ENCODE data around the gene ARL4C.

Gene ARL4C

DNA sequence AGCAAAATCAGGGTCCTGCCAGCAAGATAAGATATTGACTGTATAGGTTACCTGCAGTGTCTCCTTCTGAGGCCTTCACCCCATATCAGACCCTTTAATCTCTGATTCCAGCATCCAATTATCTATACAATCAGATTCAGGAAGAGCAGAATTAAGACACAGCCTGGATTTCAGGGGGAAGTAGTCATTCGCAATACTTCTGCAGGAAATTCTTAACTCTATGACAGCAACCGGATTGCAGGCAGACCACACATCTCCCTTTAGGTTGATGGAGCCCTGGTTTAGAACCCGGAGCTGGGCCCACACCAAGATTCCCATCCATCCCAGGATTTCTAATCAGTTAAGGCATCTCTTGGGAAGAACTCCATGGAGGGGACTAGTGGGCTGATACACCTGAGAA lies 9.5 kb downstream of the ARL4C start:
- Histone ChIP-seq H3K9ac (ENCODE audit: low read depth, low read length) (no peak overlapping the region), H3K36me3 (ENCODE audit: insufficient read depth, low read depth, low read length) (no peaks in the 10 kb centered on the region), H3K4me1 (ENCODE audit: insufficient read depth, low read length) (no peaks in the 10 kb centered on the region; the same call in 1 of the 2 replicates), H3K9me3 (ENCODE audit: insufficient read depth, low read depth, low read length) (no peaks in the 10 kb centered on the region), H3K27ac (ENCODE audit: low read length) (no peak overlapping the region), H3K27me3 (ENCODE audit: insufficient read depth, low read length) (no peaks in the 10 kb centered on the region), H3K4me3 (ENCODE audit: low read length) (no peak overlapping the region)

DNA sequence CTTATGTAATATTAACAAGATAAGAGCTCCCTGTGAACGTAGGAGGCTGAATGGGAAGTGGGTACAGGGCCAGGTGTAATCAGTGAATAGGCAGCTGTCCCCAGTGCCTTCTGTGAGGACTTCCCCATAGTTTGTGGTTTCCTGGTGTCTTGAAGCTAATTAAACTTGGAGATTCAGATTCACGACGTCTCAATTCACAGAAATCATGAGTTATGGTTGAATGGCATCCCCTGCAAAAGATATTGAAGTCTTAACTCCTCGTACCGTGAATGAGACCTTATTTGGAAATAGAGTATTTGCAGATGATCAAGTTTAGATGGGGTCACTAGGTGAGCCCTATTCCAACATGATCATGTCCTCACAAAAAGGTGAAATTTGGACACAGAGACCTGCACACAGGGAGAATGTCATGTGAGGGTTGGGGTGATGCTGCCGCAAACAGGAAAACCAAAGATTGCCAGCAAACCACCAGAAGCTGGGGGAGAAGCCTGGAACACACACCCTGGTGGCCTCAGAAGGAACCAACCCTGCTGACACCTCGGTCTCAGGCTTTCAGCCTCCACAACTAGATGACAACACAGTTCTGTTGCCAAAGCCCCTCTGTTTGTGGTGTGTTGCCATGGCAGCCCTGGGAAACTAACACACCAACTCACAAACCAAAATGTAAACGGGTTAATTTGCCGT lies 13.2 kb downstream of the ARL4C start:
- Histone ChIP-seq H3K27ac (ENCODE audit: low read length) (no peak overlapping the region), H3K4me3 (ENCODE audit: low read length) (no peak overlapping the region), H3K9me3 (ENCODE audit: insufficient read depth, low read depth, low read length) (no peaks in the 10 kb centered on the region), H3K36me3 (ENCODE audit: insufficient read depth, low read depth, low read length) (no peaks in the 10 kb centered on the region), H3K4me1 (ENCODE audit: insufficient read depth, low read length) (no peaks in the 10 kb centered on the region), H3K9ac (ENCODE audit: low read depth, low read length) (no peak overlapping the region), H3K27me3 (ENCODE audit: insufficient read depth, low read length) (no peaks in the 10 kb centered on the region)

GRCh38 chr2:234481301-234481700 lies 15.6 kb downstream of the ARL4C start:
- Histone ChIP-seq H3K9me3 (ENCODE audit: insufficient read depth, low read depth, low read length) (no peaks in the 10 kb centered on the region), H3K27ac (ENCODE audit: low read length) (no peak overlapping the region), H3K36me3 (ENCODE audit: insufficient read depth, low read depth, low read length) (no peaks in the 10 kb centered on the region), H3K4me3 (ENCODE audit: low read length) (no peak overlapping the region), H3K27me3 (ENCODE audit: insufficient read depth, low read length) (no peaks in the 10 kb centered on the region), H3K4me1 (ENCODE audit: insufficient read depth, low read length) (no peaks in the 10 kb centered on the region), H3K9ac (ENCODE audit: low read depth, low read length) (no peak overlapping the region)

DNA sequence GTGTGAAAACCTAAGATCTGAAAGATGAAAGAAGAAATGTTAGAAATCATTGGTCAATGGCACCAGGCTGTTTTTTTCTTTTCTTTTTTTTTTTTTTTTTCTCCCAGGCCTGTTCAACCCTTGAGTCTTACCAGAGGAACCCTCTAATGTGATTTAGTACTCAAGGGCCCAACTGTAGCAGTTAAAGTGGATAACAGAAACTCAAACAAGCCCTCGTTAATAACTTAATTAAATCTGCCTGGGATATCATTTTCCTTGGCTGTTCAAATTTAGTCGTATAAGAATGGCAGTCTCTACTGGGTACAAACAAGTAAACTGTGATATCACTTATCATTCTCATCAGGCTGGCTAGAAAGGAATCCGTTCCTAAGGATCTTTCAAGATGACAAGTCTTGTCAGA lies 16.5 kb downstream of the ARL4C start:
- H3K4me3 ChIP-seq (ENCODE audit: low read length): no peak overlapping the region
- no peak overlapping the region for H3K9ac ChIP-seq (ENCODE audit: low read depth, low read length)
- H3K9me3 ChIP-seq (ENCODE audit: insufficient read depth, low read depth, low read length): no peaks in the 10 kb centered on the region
- H3K36me3 ChIP-seq (ENCODE audit: insufficient read depth, low read depth, low read length): no peaks in the 10 kb centered on the region
- no peaks in the 10 kb centered on the region for H3K27me3 ChIP-seq (ENCODE audit: insufficient read depth, low read length)
- H3K4me1 ChIP-seq (ENCODE audit: insufficient read depth, low read length): no peaks in the 10 kb centered on the region
- no peak overlapping the region for H3K27ac ChIP-seq (ENCODE audit: low read length)

- Histone ChIP-seq H3K27ac (ENCODE audit: low read length) (no peak overlapping the region), H3K4me3 (ENCODE audit: low read length) (no peak overlapping the region), H3K9ac (ENCODE audit: low read depth, low read length) (no peak overlapping the region), H3K27me3 (ENCODE audit: insufficient read depth, low read length) (no peaks in the 10 kb centered on the region), H3K4me1 (ENCODE audit: insufficient read depth, low read length) (no peaks in the 10 kb centered on the region), H3K9me3 (ENCODE audit: insufficient read depth, low read depth, low read length) (no peaks in the 10 kb centered on the region), H3K36me3 (ENCODE audit: insufficient read depth, low read depth, low read length) (no peaks in the 10 kb centered on the region)
These were observed 17.4 kb downstream of the ARL4C start for GRCh38 chr2:234479465-234479864.

DNA sequence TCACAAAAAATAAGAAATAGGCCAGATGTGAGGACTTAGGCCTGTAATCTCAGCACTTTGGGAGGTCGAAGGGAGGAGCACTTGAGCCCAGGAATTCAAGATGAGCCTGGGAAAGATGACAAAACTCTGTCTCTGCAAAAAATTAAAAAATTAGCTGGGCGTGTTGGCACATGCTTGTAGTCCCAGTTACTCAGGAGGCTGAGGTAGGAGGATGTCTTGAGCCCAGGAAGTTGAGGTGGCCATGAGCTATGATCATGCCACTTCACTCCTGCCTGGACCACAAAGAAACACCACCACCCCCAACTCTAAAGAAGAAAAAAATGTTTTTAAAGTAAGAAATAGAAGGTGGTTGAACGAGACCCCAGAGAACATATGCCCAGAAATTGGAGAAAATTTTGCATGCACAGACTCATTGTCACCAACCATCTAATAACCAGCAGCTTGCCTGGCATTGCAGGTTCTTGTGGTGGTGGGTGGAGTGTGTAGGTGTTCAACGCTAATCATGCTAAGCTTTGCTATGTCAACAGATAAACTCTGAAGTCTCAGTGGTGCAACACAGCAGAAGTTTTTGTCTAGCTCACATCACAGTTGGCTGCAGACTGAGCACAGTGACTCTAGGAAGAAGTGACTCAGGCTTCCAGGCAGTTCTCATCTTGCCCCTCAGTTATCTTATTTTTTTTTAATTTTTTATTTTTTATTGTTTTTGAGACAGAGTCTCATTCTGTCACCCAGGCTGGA lies 18.6 kb downstream of the ARL4C start:
- H3K4me3 ChIP-seq (ENCODE audit: low read length): no peak overlapping the region
- no peak overlapping the region for H3K27ac ChIP-seq (ENCODE audit: low read length)
- no peak overlapping the region for H3K9ac ChIP-seq (ENCODE audit: low read depth, low read length)
- H3K4me1 ChIP-seq (ENCODE audit: insufficient read depth, low read length): no peaks in the 10 kb centered on the region
- H3K9me3 ChIP-seq (ENCODE audit: insufficient read depth, low read depth, low read length): no peaks in the 10 kb centered on the region
- H3K27me3 ChIP-seq (ENCODE audit: insufficient read depth, low read length): no peaks in the 10 kb centered on the region
- H3K36me3 ChIP-seq (ENCODE audit: insufficient read depth, low read depth, low read length): no peaks in the 10 kb centered on the region

GRCh38 chr2:234476766-234477165 lies 20.1 kb downstream of the ARL4C start:
- H3K36me3 ChIP-seq (ENCODE audit: insufficient read depth, low read depth, low read length): no peaks in the 10 kb centered on the region
- H3K27me3 ChIP-seq (ENCODE audit: insufficient read depth, low read length): no peaks in the 10 kb centered on the region
- no peak overlapping the region for H3K27ac ChIP-seq (ENCODE audit: low read length)
- H3K9ac ChIP-seq (ENCODE audit: low read depth, low read length): no peak overlapping the region
- no peaks in the 10 kb centered on the region for H3K4me1 ChIP-seq (ENCODE audit: insufficient read depth, low read length)
- H3K9me3 ChIP-seq (ENCODE audit: insufficient read depth, low read depth, low read length): no peaks in the 10 kb centered on the region
- H3K4me3 ChIP-seq (ENCODE audit: low read length): no peak overlapping the region

DNA sequence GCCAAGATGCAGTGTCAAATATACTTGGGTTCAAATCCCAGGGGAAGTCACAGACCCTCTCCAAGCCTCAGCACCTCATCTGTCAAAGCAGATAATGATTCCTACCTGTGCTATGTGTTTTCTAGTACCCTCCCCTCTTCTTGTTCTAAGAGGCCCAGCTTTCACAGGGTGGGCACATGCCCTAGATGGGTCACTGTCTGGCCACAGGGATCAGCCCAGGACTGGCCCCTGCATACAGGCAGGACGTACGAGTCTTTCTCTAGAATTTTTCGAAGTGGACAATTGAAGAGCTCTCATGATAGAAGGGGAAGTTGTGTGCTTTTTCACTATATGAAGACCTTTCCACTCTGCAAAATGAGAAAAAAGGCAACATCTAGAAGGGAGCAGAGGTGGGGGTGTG lies 22.2 kb downstream of the ARL4C start:
- H3K4me3 ChIP-seq (ENCODE audit: low read length): no peak overlapping the region
- H3K4me1 ChIP-seq (ENCODE audit: insufficient read depth, low read length): no peaks in the 10 kb centered on the region
- no peaks in the 10 kb centered on the region for H3K9me3 ChIP-seq (ENCODE audit: insufficient read depth, low read depth, low read length)
- no peaks in the 10 kb centered on the region for H3K27me3 ChIP-seq (ENCODE audit: insufficient read depth, low read length)
- H3K27ac ChIP-seq (ENCODE audit: low read length): no peak overlapping the region
- no peaks in the 10 kb centered on the region for H3K36me3 ChIP-seq (ENCODE audit: insufficient read depth, low read depth, low read length)
- H3K9ac ChIP-seq (ENCODE audit: low read depth, low read length): no peak overlapping the region

DNA sequence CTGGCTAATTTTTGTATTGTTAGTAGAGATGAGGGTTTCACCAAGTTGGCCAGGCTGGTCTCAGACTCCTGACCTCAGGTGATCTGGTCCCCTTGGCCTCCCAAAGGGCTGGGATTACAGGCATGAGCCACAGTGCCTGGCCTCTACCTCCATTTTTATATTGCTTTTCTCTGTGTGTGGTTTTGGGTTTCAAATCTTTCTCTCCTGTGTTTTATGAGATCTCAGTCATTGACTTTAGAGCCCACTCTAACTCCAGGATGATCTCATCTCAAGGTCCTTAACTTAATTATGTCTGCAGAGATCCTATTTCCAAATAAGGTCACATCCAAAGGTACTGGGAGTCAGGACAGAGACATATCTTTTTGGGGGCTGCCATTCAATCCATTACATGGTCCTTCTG lies 24.7 kb downstream of the ARL4C start:
- Histone ChIP-seq H3K27me3 (ENCODE audit: insufficient read depth, low read length) (no peaks in the 10 kb centered on the region), H3K9ac (ENCODE audit: low read depth, low read length) (no peak overlapping the region), H3K27ac (ENCODE audit: low read length) (no peak overlapping the region), H3K4me1 (ENCODE audit: insufficient read depth, low read length) (no peaks in the 10 kb centered on the region), H3K36me3 (ENCODE audit: insufficient read depth, low read depth, low read length) (no peaks in the 10 kb centered on the region), H3K4me3 (ENCODE audit: low read length) (no peak overlapping the region), H3K9me3 (ENCODE audit: insufficient read depth, low read depth, low read length) (no peaks in the 10 kb centered on the region)

DNA sequence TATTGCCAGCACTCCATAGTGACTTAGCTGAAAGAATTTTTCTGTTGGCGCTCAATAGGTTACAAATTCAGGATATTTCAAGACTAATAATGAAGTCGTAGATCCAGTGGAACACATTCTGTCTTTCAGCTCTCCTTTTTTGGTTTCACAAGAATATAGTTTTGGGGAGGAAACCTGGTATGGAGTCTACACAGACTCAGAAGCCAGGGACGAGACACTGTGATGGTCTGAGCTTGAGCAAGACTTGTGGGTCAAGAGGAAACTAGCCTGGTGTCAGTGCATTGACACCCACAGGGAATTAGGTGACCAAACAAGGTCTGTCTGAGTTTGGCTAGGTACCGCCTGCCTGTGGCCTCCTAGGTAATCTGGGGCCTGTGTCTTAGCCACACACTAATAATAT lies 26.9 kb downstream of the ARL4C start:
- no peaks in the 10 kb centered on the region for H3K27me3 ChIP-seq (ENCODE audit: insufficient read depth, low read length)
- no peak overlapping the region for H3K27ac ChIP-seq (ENCODE audit: low read length)
- no peak overlapping the region for H3K9ac ChIP-seq (ENCODE audit: low read depth, low read length)
- no peaks in the 10 kb centered on the region for H3K4me1 ChIP-seq (ENCODE audit: insufficient read depth, low read length)
- no peaks in the 10 kb centered on the region for H3K36me3 ChIP-seq (ENCODE audit: insufficient read depth, low read depth, low read length)
- no peaks in the 10 kb centered on the region for H3K9me3 ChIP-seq (ENCODE audit: insufficient read depth, low read depth, low read length)
- no peak overlapping the region for H3K4me3 ChIP-seq (ENCODE audit: low read length)

- Histone ChIP-seq H3K36me3 (ENCODE audit: insufficient read depth, low read depth, low read length) (no peaks in the 10 kb centered on the region), H3K9me3 (ENCODE audit: insufficient read depth, low read depth, low read length) (no peaks in the 10 kb centered on the region), H3K9ac (ENCODE audit: low read depth, low read length) (no peak overlapping the region), H3K27me3 (ENCODE audit: insufficient read depth, low read length) (no peaks in the 10 kb centered on the region), H3K4me3 (ENCODE audit: low read length) (no peak overlapping the region), H3K27ac (ENCODE audit: low read length) (no peak overlapping the region), H3K4me1 (ENCODE audit: insufficient read depth, low read length) (no peaks in the 10 kb centered on the region)
These were observed 27.5 kb downstream of the ARL4C start for GRCh38 chr2:234469251-234469845.

GRCh38 chr2:234468503-234468902 lies 28.4 kb downstream of the ARL4C start:
- H3K27me3 ChIP-seq (ENCODE audit: insufficient read depth, low read length): no peaks in the 10 kb centered on the region
- no peak overlapping the region for H3K27ac ChIP-seq (ENCODE audit: low read length)
- H3K36me3 ChIP-seq (ENCODE audit: insufficient read depth, low read depth, low read length): no peaks in the 10 kb centered on the region
- no peak overlapping the region for H3K9ac ChIP-seq (ENCODE audit: low read depth, low read length)
- H3K4me3 ChIP-seq (ENCODE audit: low read length): no peak overlapping the region
- no peaks in the 10 kb centered on the region for H3K9me3 ChIP-seq (ENCODE audit: insufficient read depth, low read depth, low read length)
- H3K4me1 ChIP-seq (ENCODE audit: insufficient read depth, low read length): no peaks in the 10 kb centered on the region

Data from iPS-20b (cell line).